ENCODE data around the gene DNHD1. TPM values are rescaled to one million over a fixed set of nuclear protein-coding genes. Genes with fewer than 3 reads are reported as not detected.

Gene DNHD1
- total and polyA plus RNA-seq, 2 experiments from 2014 or later: 7.3 to 7.9 TPM

GRCh38 chr11:6587360-6587953 is 90.4 kb downstream of the DNHD1 start:
- no peaks in the 10 kb centered on the region for H3K36me3 ChIP-seq (replicated peaks; ENCODE audit: insufficient read depth, low read depth)
- no peaks in the 10 kb centered on the region for H3K4me1 ChIP-seq (ENCODE audit: insufficient read depth)
- no peak overlapping the region for H3K4me3 ChIP-seq
- H2AFZ ChIP-seq: no peak overlapping the region
- no peaks in the 10 kb centered on the region for H4K20me1 ChIP-seq (ENCODE audit: insufficient read depth, poor library complexity, severe bottlenecking)
- no peaks in the 10 kb centered on the region for H3K27me3 ChIP-seq
- peaks cover 10% of the 10 kb centered on the region for H3K9me3 ChIP-seq (ENCODE audit: low read depth)
- H3K4me2 ChIP-seq: no peak overlapping the region
- no peaks in the 10 kb centered on the region for H3K79me2 ChIP-seq
- 87% methylated on average over 11 of the region's 11 CpGs for WGBS (ENCODE audit: low lambda C conversion rate, missing lambda C conversion rate)
- no peaks in the 10 kb centered on the region for H3K9me2 ChIP-seq (replicated peaks; ENCODE audit: insufficient read depth)
- no peak overlapping the region for H3K27ac ChIP-seq
- DNase-seq (ENCODE audit: low spot score): no peak
- no peak for TF ChIP-seq EZH2phosphoT487 (IDR thresholded peaks at IDR 0.05; ENCODE audit: low read depth, severe bottlenecking, unreplicated experiment)
- TF ChIP-seq CTCF (IDR thresholded peaks at IDR 0.05; ENCODE audit: poor library complexity): no peak
- no peak for TF ChIP-seq EZH2 (IDR thresholded peaks at IDR 0.05; ENCODE audit: borderline replicate concordance)

- no peaks in the 10 kb centered on the region for H3K9me2 ChIP-seq (replicated peaks; ENCODE audit: insufficient read depth)
- TF ChIP-seq EZH2phosphoT487 (IDR thresholded peaks at IDR 0.05; ENCODE audit: low read depth, severe bottlenecking, unreplicated experiment) (no peak), EZH2 (IDR thresholded peaks at IDR 0.05; ENCODE audit: borderline replicate concordance) (no peak), CTCF (IDR thresholded peaks at IDR 0.05; ENCODE audit: poor library complexity) (no peak)
- no peak for DNase-seq (ENCODE audit: low spot score)
- no peaks in the 10 kb centered on the region for H3K4me1 ChIP-seq (ENCODE audit: insufficient read depth)
- H3K36me3 ChIP-seq (replicated peaks; ENCODE audit: insufficient read depth, low read depth): no peaks in the 10 kb centered on the region
- H3K4me2 ChIP-seq: no peak overlapping the region
- H3K27ac ChIP-seq: no peak overlapping the region
- H3K4me3 ChIP-seq: no peak overlapping the region
- H2AFZ ChIP-seq: no peak overlapping the region
- WGBS (ENCODE audit: low lambda C conversion rate, missing lambda C conversion rate): 86% methylated on average over 1 of the region's 1 CpG
- no peaks in the 10 kb centered on the region for H4K20me1 ChIP-seq (ENCODE audit: insufficient read depth, poor library complexity, severe bottlenecking)
- peaks cover 10% of the 10 kb centered on the region for H3K9me3 ChIP-seq (ENCODE audit: low read depth)
- H3K27me3 ChIP-seq: no peaks in the 10 kb centered on the region
- H3K79me2 ChIP-seq: no peaks in the 10 kb centered on the region
These were observed 90.9 kb downstream of the DNHD1 start for GRCh38 chr11:6588018-6588417.

GRCh38 chr11:6594142-6594768 is 97.2 kb downstream of the DNHD1 start:
- Histone ChIP-seq H3K27me3 (no peaks in the 10 kb centered on the region), H3K4me1 (ENCODE audit: insufficient read depth) (peaks cover 4% of the 10 kb centered on the region), H3K9me2 (replicated peaks; ENCODE audit: insufficient read depth) (no peaks in the 10 kb centered on the region), H3K79me2 (peaks cover 5% of the 10 kb centered on the region), H3K27ac (no peak overlapping the region), H3K9me3 (ENCODE audit: low read depth) (no peaks in the 10 kb centered on the region), H3K36me3 (replicated peaks; ENCODE audit: insufficient read depth, low read depth) (no peaks in the 10 kb centered on the region), H2AFZ (no peak overlapping the region), H3K4me2 (no peak overlapping the region), H3K4me3 (no peak overlapping the region), H4K20me1 (ENCODE audit: insufficient read depth, poor library complexity, severe bottlenecking) (no peaks in the 10 kb centered on the region)
- TF ChIP-seq EZH2phosphoT487 (IDR thresholded peaks at IDR 0.05; ENCODE audit: low read depth, severe bottlenecking, unreplicated experiment): no peak
- no peak for TF ChIP-seq EZH2 (IDR thresholded peaks at IDR 0.05; ENCODE audit: borderline replicate concordance)
- no peak for TF ChIP-seq CTCF (IDR thresholded peaks at IDR 0.05; ENCODE audit: poor library complexity)
- DNase-seq (ENCODE audit: low spot score): no peak
- WGBS (ENCODE audit: low lambda C conversion rate, missing lambda C conversion rate): 84% methylated on average over 3 of the region's 3 CpGs

Data from hepatocyte (in vitro differentiated cells).